Activated CD8-positive, alpha-beta T cell treated with anti-CD3 and anti-CD28 coated beads for 36 hours (primary cell): ENCODE data around the gene UBE3B. TPM values are rescaled to one million over a fixed set of nuclear protein-coding genes. Genes with fewer than 3 reads are reported as not detected.

Experiments
- ATAC-seq: fragments of 200-7000 bp; cut with Tn5 transposase; one replicate; pipeline ENCODE4 v1.10.0; 2021; ENCODE audit warnings: mild to moderate bottlenecking, moderate library complexity
- CTCF ChIA-PET: fragments of 350-600 bp; sonication (Branson Sonifier 250); formaldehyde crosslinking; loops from one replicate; lab custom pipeline; 2021; ENCODE audit warnings: antibody characterized with exemption; lab: Charles Lee
- POLR2A ChIA-PET: fragments of 350-600 bp; sonication (Branson Sonifier 250); formaldehyde crosslinking; loops from one replicate; lab custom pipeline; 2021; ENCODE audit warnings: antibody characterized with exemption; lab: Charles Lee
- DNase-seq: peaks from one replicate; pipeline ENCODE4 v3.0.0-alpha.2; 2020
- H3K27ac Mint-ChIP-seq: one replicate; pipeline ENCODE4 v1.8.0; 2021; ENCODE audit warnings: mild to moderate bottlenecking, mixed read lengths
- H3K27me3 Mint-ChIP-seq: one replicate; pipeline ENCODE4 v1.8.0; 2021; ENCODE audit warnings: mixed read lengths
- H3K36me3 Mint-ChIP-seq: one replicate; pipeline ENCODE4 v1.8.0; 2021; ENCODE audit warnings: low read depth, mixed read lengths
- H3K4me1 Mint-ChIP-seq: one replicate; pipeline ENCODE4 v1.8.0; 2021; ENCODE audit warnings: low read depth, mixed read lengths
- H3K4me3 Mint-ChIP-seq: one replicate; pipeline ENCODE4 v1.8.0; 2021; ENCODE audit warnings: mild to moderate bottlenecking, moderate library complexity, mixed read lengths
- H3K9me3 Mint-ChIP-seq: one replicate; pipeline ENCODE4 v1.8.0; 2021; ENCODE audit warnings: mixed read lengths
- intact Hi-C: fragments of 100-400 bp; cut with micrococcal nuclease; formaldehyde crosslinking; loops from one replicate; pipeline ENCODE4 v1.10.0; 2022
- total RNA-seq, 2 experiments: library from RNA; stranded (reverse); gene quantifications; one replicate each; pipeline ENCODE4 v1.2.3, GENCODE V29; 2021
- TF ChIP-seq, protein P1 (sequence below): fragments of 200-600 bp; IDR thresholded peaks from one replicate; pipeline ENCODE4 v1.8.0; 2022; ENCODE audit warnings: antibody characterized with exemption, mild to moderate bottlenecking

Gene UBE3B
- total RNA-seq, 2 experiments from 2014 or later: 22.5 to 24.9 TPM

GRCh38 chr12:109566424-109566823, 89.0 kb downstream of the UBE3B start:
- Mint-ChIP-seq H3K4me1 (peaks cover 7% of the 10 kb centered on the region), H3K27ac (no peak overlapping the region), H3K27me3 (no peaks in the 10 kb centered on the region), H3K36me3 (peaks cover 44% of the 10 kb centered on the region), H3K4me3 (no peak overlapping the region), H3K9me3 (peaks cover 8% of the 10 kb centered on the region)
- ChIA-PET POLR2A (no interaction called here), CTCF (no interaction called here)
- ATAC-seq: no peak
- intact Hi-C loops: no loop called here
- DNase-seq: no peak
- TF ChIP-seq, protein P1, sequence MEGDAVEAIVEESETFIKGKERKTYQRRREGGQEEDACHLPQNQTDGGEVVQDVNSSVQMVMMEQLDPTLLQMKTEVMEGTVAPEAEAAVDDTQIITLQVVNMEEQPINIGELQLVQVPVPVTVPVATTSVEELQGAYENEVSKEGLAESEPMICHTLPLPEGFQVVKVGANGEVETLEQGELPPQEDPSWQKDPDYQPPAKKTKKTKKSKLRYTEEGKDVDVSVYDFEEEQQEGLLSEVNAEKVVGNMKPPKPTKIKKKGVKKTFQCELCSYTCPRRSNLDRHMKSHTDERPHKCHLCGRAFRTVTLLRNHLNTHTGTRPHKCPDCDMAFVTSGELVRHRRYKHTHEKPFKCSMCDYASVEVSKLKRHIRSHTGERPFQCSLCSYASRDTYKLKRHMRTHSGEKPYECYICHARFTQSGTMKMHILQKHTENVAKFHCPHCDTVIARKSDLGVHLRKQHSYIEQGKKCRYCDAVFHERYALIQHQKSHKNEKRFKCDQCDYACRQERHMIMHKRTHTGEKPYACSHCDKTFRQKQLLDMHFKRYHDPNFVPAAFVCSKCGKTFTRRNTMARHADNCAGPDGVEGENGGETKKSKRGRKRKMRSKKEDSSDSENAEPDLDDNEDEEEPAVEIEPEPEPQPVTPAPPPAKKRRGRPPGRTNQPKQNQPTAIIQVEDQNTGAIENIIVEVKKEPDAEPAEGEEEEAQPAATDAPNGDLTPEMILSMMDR: no peak

DNA sequence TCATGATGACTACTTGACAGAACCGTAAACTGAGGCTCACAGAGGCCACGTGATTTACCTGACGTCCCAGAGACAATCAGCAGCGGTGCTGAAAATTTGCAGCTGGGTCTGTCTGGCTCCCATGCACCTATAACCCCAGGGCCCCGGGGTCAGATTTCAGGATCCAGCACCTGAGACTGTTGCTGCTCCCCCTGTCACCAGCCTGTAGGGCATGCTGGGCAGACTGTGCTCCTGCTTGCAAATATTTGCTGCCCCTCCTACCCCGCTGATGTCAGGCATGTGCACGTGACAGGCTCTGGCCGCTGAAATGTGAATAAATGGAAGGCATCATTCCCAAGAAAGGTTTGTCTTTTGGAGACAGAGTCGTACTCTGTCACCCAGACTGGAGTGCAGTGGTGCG, 89.9 kb downstream of the UBE3B start:
- peaks cover 3% of the 10 kb centered on the region for H3K9me3 Mint-ChIP-seq
- H3K4me3 Mint-ChIP-seq: no peak overlapping the region
- TF ChIP-seq, protein P1: no peak
- H3K36me3 Mint-ChIP-seq: peaks cover 40% of the 10 kb centered on the region
- no peak overlapping the region for H3K27ac Mint-ChIP-seq
- DNase-seq: no peak
- POLR2A ChIA-PET: interaction anchor here (0.7 kb wide), 1 partner anchor 291 kb away, joined by 4 read pairs; no protein-coding TSS in a partner anchor
- no peaks in the 10 kb centered on the region for H3K27me3 Mint-ChIP-seq
- ATAC-seq: no peak
- intact Hi-C loops: no loop called here
- CTCF ChIA-PET: interaction anchor here (0.6 to 0.8 kb wide), 2 partner anchors 30 to 207 kb away, joined by 3 read pairs; no protein-coding TSS in a partner anchor
- H3K4me1 Mint-ChIP-seq: peaks cover 12% of the 10 kb centered on the region

DNA sequence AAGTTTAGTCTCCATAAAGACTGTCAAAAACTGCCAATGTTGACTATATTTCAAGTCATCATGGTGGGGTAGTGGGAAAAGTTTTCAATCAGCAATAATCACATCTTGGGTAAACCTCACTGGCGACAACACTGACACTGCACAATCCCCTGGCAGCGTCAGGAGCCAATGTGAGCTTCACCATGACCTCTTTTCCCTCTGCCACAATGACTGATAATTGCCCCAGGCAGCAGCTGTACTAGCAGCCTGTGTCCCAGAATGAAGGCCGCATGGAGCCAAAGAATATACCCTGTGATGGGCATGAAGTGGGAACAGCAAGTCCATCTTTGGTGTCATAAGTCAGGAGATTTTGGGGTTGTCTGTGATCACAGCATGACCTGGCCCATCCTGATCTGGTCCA, 90.5 kb downstream of the UBE3B start:
- H3K4me1 Mint-ChIP-seq: peaks cover 19% of the 10 kb centered on the region
- peaks cover 39% of the 10 kb centered on the region for H3K36me3 Mint-ChIP-seq
- ATAC-seq: no peak
- ChIA-PET POLR2A (no interaction called here), CTCF (interaction anchor here (0.6 to 0.8 kb wide), 2 partner anchors 29 to 206 kb away, joined by 3 read pairs; no protein-coding TSS in a partner anchor)
- intact Hi-C loops: no loop called here
- DNase-seq: no peak
- H3K27ac Mint-ChIP-seq: no peak overlapping the region
- H3K27me3 Mint-ChIP-seq: no peaks in the 10 kb centered on the region
- TF ChIP-seq, protein P1: no peak
- no peak overlapping the region for H3K4me3 Mint-ChIP-seq
- H3K9me3 Mint-ChIP-seq: peaks cover 1% of the 10 kb centered on the region

DNA sequence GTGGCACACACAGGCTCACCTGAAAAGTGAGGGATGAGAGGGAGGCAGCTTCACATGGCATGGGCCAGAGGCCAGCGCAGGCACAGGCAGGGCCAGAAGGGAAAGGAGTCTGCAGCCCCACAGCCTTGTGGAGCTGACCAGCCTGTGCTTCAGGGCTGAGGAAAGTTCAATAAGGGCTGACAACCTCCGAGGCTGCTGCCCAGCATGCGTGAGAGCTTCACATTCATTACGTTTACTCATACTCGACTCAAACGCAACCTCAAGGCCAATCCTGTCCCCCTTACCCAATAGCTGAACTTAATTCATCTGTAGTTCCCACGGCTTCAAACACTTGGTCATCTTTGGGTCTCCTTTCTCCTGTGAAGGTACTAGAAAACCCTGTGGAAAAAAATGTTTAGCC, 91.1 kb downstream of the UBE3B start:
- H3K4me1 Mint-ChIP-seq: peaks cover 20% of the 10 kb centered on the region
- ATAC-seq (no peak), DNase-seq (no peak)
- CTCF ChIA-PET: interaction anchor here (1.0 kb wide), 1 partner anchor 29 kb away, joined by 4 read pairs; no protein-coding TSS in a partner anchor
- no peak overlapping the region for H3K4me3 Mint-ChIP-seq
- TF ChIP-seq, protein P1: no peak
- intact Hi-C loops: no loop called here
- no peaks in the 10 kb centered on the region for H3K27me3 Mint-ChIP-seq
- peaks cover 2% of the 10 kb centered on the region for H3K9me3 Mint-ChIP-seq
- H3K27ac Mint-ChIP-seq: no peak overlapping the region
- POLR2A ChIA-PET: no interaction called here
- peaks cover 35% of the 10 kb centered on the region for H3K36me3 Mint-ChIP-seq

GRCh38 chr12:109571773-109572505, 94.5 kb downstream of the UBE3B start:
- H3K27ac Mint-ChIP-seq: peak overlapping the region; percentile 97

More at GRCh38 chr12:109571773-109572505, 94.5 kb downstream of the UBE3B start:
- ATAC-seq (no peak), DNase-seq (no peak)
- CTCF ChIA-PET: interaction anchor here (0.7 to 6.1 kb wide), 5 partner anchors 24 to 329 kb away, joined by 3 to 39 read pairs (median 4); partner anchors contain the start of genes KCTD10 and UBE3B
- Mint-ChIP-seq H3K27me3 (no peaks in the 10 kb centered on the region), H3K36me3 (peaks cover 35% of the 10 kb centered on the region), H3K9me3 (peaks cover 2% of the 10 kb centered on the region), H3K4me3 (peak overlapping the region; percentile 96), H3K4me1 (peaks cover 28% of the 10 kb centered on the region)
- POLR2A ChIA-PET: interaction anchor here (0.6 to 1.6 kb wide), 4 partner anchors 11 to 393 kb away, joined by 3 read pairs; partner anchors contain the start of genes KCTD10 and UBE3B
- intact Hi-C loops: no loop called here
- TF ChIP-seq, protein P1: no peak
